Left ventricle myocardium inferior (tissue), 1 donor: ENCODE results near the gene TRIP13. TPM values are rescaled to one million over a fixed set of nuclear protein-coding genes. Genes with fewer than 3 reads are reported as not detected.
"Not testable (repeated sequence)": the region's sequence is repeated elsewhere in the genome, so short reads cannot be mapped to it uniquely, and the experiment has no call there.

Experiments
- DNase-seq: peaks from one replicate; pipeline ENCODE4 v3.0.0-alpha.2; 2020
- H3K27ac ChIP-seq: fragments of 200-600 bp; replicated peaks from 2 replicates; pipeline ENCODE4 v1.8.0; 2021
- H3K27me3 ChIP-seq: fragments of 200-600 bp; 2 replicates; pipeline ENCODE4 v1.8.0; 2021; ENCODE audit warnings: low read depth
- H3K36me3 ChIP-seq: fragments of 200-600 bp; 2 replicates; pipeline ENCODE4 v1.8.0; 2021
- H3K4me1 ChIP-seq: fragments of 200-600 bp; 2 replicates; pipeline ENCODE4 v1.8.0; 2021
- H3K4me3 ChIP-seq: fragments of 200-600 bp; 2 replicates; pipeline ENCODE4 v1.8.0; 2021; ENCODE audit warnings: mild to moderate bottlenecking, moderate library complexity
- H3K9me3 ChIP-seq: fragments of 200-600 bp; replicated peaks from 2 replicates; pipeline ENCODE4 v1.8.0; 2021
- intact Hi-C: fragments of 100-400 bp; cut with micrococcal nuclease; formaldehyde crosslinking; loops from one replicate; pipeline ENCODE4 v1.11.0; 2022
- total RNA-seq: library from RNA; stranded (reverse); fragmentation: NEBNext Ultra II Directional; extraction: Animal tissue kit (Norgen Biotek cat#: 25700); gene quantifications from one replicate; pipeline ENCODE4 v1.2.1, GENCODE V29; 2021
- TF ChIP-seq, protein P1 (sequence below): fragments of 200-600 bp; IDR thresholded peaks from 2 replicates; pipeline ENCODE4 v1.8.0; 2021; ENCODE audit warnings: antibody characterized with exemption, mild to moderate bottlenecking, borderline replicate concordance
- donor health status: DM: no; HTN: yes; CAD: no; lungs with severe emphysema.

TRIP13 gene
- total RNA-seq, 1 donor from 2014 or later: 0.44 TPM

- intact Hi-C loops: no loop called here
- Histone ChIP-seq H3K36me3 (no peaks in the 10 kb centered on the region), H3K4me3 (no peak overlapping the region), H3K9me3 (no peaks in the 10 kb centered on the region), H3K4me1 (peaks cover 11% of the 10 kb centered on the region), H3K27ac (peak overlapping the region; percentile 70), H3K27me3 (peaks cover 23% of the 10 kb centered on the region)
- TF ChIP-seq, protein P1, sequence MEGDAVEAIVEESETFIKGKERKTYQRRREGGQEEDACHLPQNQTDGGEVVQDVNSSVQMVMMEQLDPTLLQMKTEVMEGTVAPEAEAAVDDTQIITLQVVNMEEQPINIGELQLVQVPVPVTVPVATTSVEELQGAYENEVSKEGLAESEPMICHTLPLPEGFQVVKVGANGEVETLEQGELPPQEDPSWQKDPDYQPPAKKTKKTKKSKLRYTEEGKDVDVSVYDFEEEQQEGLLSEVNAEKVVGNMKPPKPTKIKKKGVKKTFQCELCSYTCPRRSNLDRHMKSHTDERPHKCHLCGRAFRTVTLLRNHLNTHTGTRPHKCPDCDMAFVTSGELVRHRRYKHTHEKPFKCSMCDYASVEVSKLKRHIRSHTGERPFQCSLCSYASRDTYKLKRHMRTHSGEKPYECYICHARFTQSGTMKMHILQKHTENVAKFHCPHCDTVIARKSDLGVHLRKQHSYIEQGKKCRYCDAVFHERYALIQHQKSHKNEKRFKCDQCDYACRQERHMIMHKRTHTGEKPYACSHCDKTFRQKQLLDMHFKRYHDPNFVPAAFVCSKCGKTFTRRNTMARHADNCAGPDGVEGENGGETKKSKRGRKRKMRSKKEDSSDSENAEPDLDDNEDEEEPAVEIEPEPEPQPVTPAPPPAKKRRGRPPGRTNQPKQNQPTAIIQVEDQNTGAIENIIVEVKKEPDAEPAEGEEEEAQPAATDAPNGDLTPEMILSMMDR: no peak
- DNase-seq: no peak
These were observed 39.0 kb downstream of the TRIP13 start for GRCh38 chr5:931570-932145.

DNA sequence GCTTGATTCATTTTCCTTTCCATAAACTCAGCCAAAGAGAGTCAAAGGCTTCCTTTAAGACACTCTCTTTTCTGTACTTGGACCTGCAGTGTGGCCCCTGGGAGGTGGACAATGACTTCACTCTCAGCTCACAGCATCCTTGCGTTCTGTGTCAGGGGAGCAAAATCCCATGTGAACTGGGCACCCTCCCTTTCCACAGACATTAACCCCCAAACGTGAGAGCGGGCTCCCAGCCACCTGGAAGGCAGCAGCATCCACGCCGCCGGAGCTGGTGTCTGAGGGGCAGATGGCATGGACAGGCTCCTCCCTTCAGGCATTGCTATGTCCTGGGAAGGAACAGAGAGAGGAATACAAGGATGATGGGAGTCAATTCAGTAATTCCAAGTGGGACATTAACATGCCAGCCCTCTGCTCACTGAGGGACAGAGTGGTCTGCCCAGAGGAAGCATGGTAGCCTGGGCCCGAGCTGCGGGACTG lies 39.5 kb downstream of the TRIP13 start:
- peaks cover 23% of the 10 kb centered on the region for H3K27me3 ChIP-seq
- no peaks in the 10 kb centered on the region for H3K36me3 ChIP-seq
- no peaks in the 10 kb centered on the region for H3K9me3 ChIP-seq
- H3K4me3 ChIP-seq: no peak overlapping the region
- DNase-seq: no peak
- TF ChIP-seq, protein P1: no peak
- intact Hi-C loops: no loop called here
- peak overlapping the region; percentile 70 for H3K27ac ChIP-seq
- peaks cover 6% of the 10 kb centered on the region for H3K4me1 ChIP-seq

DNA sequence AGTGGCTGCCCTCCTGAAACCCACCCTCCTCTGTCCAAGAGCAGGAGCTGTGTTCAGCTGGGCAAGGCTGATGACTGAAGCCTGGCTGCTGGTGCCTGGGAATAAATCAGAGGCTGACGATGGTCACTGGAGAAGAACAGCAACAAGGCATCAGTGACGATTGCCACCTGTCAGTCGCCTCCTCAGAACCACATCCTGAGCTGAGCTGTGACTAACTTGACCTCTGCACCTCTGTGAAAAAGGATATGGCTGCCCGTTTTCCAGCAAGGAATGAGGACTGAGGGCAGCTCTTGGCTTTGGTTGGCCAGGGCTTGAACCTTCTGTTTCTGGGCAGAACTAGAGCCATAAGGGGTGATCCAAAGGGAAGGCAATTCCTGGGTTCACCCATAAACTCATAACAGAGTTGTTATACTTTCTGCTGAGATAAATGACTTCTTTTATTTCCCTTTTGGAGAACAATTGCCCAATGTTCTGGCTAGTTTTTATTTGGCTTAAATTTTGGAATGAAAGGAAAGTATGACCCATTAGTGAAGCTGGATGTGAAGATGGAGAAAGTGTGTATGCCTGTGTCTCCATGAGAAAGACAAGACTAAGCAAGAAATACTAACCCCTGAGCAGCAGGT lies 40.1 kb downstream of the TRIP13 start:
- H3K27ac ChIP-seq: peak overlapping the region; percentile 70
- H3K27me3 ChIP-seq: peaks cover 27% of the 10 kb centered on the region
- TF ChIP-seq, protein P1: no peak
- no peaks in the 10 kb centered on the region for H3K36me3 ChIP-seq
- peaks cover 6% of the 10 kb centered on the region for H3K4me1 ChIP-seq
- H3K9me3 ChIP-seq: no peaks in the 10 kb centered on the region
- DNase-seq: no peak
- H3K4me3 ChIP-seq: no peak overlapping the region
- intact Hi-C loops: no loop called here

- DNase-seq: no peak
- intact Hi-C loops: no loop called here
- TF ChIP-seq, protein P1: no peak
- Histone ChIP-seq H3K4me3 (no peak overlapping the region), H3K9me3 (no peaks in the 10 kb centered on the region), H3K27ac (peak overlapping the region; percentile 70), H3K27me3 (peaks cover 28% of the 10 kb centered on the region), H3K36me3 (no peaks in the 10 kb centered on the region), H3K4me1 (peaks cover 6% of the 10 kb centered on the region)
These were observed 40.7 kb downstream of the TRIP13 start for GRCh38 chr5:933251-933861.

GRCh38 chr5:933951-934350 lies 41.3 kb downstream of the TRIP13 start:
- H3K9me3 ChIP-seq, DNase-seq, intact Hi-C loops, H3K4me1 ChIP-seq, H3K4me3 ChIP-seq, H3K36me3 ChIP-seq: not testable (repeated sequence)
- peaks cover 28% of the 10 kb centered on the region for H3K27me3 ChIP-seq
- H3K27ac ChIP-seq: peak overlapping the region; percentile 70

DNA sequence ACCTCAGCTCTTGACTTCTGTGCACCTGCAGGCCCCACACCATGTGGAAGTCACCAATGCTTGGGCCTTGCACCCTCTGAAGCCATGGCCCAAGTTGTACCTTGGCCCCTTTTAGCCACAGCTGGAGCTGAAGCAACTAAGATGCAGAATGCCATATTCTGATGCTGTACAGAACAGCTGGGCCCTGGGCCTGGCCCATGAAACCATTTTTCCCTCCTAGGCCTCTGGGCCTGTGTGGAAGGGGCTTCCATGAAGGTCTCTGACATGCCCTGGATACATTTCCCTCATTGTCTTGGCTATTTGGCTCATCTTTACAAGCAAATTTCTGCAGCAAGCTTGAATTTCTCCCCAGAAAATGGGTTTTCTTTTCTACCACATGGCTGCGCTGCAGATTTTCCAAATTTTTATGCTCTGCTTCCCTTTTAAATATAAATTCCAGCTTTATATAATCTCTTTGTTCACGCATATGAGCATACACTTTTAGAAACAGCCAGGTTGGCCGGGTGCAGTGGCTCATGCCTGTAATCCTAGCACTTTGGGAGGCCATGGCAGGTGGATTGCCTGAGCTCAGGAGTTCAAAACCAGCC lies 41.8 kb downstream of the TRIP13 start:
- H3K27ac ChIP-seq, H3K4me3 ChIP-seq, DNase-seq, H3K36me3 ChIP-seq, intact Hi-C loops, H3K9me3 ChIP-seq, H3K4me1 ChIP-seq: not testable (repeated sequence)
- peaks cover 31% of the 10 kb centered on the region for H3K27me3 ChIP-seq
